Ovary (tissue), 3 donors: Measurements from ENCODE around the gene SPECC1.
"Not testable (repeated sequence)": the region's sequence is repeated elsewhere in the genome, so short reads cannot be mapped to it uniquely, and the experiment has no call there.

Experiments
- CTCF ChIP-seq, 3 donors: fragments of 450-650 bp in 2 of 3; fragments of 200-600 bp in 1 of 3; IDR thresholded peaks; one replicate each; pipeline versions ENCODE4 v1.5.1 to v1.8.0; 2016 to 2022; ENCODE audit warnings: antibody characterized with exemption in 3 of 3, mild to moderate bottlenecking in 1 of 3
- EP300 ChIP-seq: sonication (generic); formaldehyde crosslinking; IDR thresholded peaks from one replicate; pipeline ENCODE4 v1.6.1; 2017; ENCODE audit warnings: antibody characterized with exemption
- POLR2A ChIP-seq: fragments of 450-650 bp; IDR thresholded peaks from one replicate; pipeline ENCODE4 v1.6.1; 2017; ENCODE audit warnings: antibody characterized with exemption, mild to moderate bottlenecking, moderate library complexity
- donor health status: DM: no; HTN: no; CAD: no.

DNA sequence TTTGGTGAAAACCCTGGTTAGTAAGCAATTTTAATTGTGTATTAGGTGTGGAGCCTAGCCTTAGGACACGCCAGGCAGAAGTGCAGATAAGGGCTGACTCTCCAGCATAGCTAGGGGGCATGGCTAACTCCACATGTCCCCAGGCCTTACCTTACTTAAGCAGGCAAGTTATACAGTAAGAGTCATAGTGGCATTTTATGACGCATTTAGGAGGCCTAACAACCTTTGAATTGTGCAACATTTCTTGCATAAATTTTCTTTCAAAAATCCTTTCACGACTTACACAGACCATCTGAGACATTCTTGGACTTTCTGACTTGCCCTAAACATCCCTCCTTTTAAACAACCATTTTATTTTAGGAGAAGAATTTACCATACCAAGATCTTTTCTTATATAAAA is 187.1 kb downstream of the SPECC1 start:
- TF ChIP-seq CTCF (IDR thresholded peaks at IDR 0.05); EP300; POLR2A: not testable (repeated sequence)
